HG03159 (cell line): ENCODE measurements around the gene ABCC1.
A peak's percentile ranks its signal among the peaks of the same experiment; 100 is the strongest.
"Not testable (repeated sequence)": the region's sequence is repeated elsewhere in the genome, so short reads cannot be mapped to it uniquely, and the experiment has no call there.

Source experiments
- ATAC-seq: cut with Tn5 transposase; IDR thresholded peaks from one replicate; pipeline ENCODE4 v1.9.1; 2021; ENCODE audit warnings: mild to moderate bottlenecking, moderate library complexity; ENCODE audit not compliant: unreplicated experiment

The ABCC1 gene

DNA sequence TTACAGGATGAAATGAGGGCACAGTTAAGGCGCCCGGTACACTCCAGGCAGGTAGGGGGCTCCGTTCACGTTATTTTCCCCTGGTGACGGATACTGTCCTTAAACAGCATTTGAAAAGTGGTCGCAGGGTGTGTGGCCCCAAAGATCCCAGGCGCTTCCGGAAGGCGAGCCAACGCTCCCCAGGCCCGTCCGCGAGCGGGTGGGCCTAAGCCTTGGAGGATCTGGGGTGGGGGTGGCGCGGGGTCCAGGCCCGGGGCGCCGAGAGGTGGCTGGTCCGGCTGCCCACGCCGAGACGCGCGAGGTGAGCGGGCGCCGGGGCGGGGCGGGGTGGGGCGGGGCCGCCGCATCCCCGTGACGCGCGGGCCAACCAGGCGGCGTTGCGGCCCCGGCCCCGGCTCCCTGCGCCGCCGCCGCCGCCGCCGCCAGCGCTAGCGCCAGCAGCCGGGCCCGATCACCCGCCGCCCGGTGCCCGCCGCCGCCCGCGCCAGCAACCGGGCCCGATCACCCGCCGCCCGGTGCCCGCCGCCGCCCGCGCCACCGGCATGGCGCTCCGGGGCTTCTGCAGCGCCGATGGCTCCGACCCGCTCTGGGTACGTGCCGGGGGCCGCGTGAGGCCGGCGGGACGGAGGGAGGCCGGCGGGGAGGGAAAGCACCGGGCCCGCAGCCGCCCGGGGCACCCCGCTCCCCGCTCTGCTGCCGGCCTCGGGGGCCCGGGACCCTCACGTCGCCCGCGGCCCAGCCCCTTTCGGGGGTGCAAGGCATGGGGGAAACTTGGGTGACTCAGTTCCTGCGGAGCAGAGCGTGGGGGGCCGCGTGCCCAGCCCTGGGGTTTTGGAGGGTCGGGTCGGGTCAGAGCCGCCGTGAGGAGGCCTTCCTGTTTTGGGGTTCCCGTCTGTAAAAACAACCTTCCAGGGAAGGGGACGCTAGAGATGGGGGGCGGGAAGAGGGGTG is at the start of gene ABCC1:
Gene ABCC1 (plus strand): TSS at position 407 of the 951 bp plus-strand sequence. CDS start 136 bp downstream, at position 543.
- ATAC-seq, result peak; percentile 47

DNA sequence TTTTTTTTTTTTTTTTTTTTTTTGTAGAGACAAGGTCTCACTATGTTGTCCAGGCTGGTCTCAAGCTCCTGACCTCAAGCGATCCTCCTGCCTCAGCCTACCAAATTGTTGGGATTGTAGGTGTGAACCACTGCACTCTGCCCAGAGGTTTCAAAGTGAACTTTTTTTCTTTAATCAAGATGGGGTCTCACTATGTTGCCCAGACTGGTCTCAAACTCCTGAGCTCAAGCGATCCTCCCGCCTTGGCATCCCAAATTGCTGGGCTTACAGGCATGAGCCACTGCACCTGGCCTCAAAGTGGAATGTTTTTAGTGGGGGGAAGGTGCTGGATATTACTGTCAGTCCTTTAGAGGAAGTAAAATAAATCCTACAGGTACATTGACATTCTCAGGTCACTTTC is 49.1 kb upstream of the ABCC1 start:
- ATAC-seq, result no peak

DNA sequence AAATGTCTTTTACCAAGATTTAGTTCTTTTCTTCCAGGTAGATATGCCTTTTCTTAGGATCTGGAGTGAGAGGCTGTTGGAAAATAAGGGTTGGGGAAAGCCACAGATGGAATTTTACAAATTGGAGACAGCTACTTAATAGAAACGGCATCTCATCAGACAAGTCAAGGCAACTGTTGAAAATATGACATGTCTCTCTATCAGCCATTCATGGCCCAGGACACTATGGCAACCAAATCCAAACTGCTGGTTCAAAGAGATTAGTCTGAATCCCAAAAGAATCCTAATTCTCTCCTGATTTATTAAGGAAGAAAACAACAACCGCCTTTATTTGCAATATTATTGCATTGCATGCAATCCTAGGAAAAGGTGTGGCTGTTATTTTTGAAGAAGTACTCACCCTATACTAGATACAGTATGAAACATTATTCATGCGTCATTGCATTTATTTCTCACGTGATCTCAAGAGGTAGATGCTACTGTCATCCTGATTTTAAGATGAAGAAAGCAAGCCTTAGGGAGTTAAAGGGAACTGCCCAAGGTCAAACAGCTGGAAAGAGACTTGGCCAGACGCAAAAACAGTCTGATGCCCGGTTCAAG is 48.4 kb upstream of the ABCC1 start:
- ATAC-seq, result no peak

DNA sequence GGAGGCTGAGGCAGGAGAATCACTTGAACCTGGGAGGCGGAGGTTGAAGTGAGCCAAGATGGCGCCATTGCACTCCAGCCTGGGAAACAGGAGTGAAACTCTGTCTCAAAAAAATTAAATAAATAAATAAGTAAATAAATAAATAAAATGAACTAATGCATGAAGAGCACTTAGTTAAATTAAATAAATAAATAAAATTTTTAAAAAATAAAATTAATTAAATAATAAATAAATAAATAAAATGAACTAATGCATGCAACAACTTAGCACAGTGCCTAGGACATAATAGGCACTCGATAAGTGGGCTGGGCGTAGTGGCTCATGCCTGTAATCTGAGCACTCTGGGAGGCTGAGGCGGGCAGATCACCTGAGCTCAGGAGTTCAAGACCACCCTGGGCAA is 45.5 kb upstream of the ABCC1 start:
- no peak for ATAC-seq

DNA sequence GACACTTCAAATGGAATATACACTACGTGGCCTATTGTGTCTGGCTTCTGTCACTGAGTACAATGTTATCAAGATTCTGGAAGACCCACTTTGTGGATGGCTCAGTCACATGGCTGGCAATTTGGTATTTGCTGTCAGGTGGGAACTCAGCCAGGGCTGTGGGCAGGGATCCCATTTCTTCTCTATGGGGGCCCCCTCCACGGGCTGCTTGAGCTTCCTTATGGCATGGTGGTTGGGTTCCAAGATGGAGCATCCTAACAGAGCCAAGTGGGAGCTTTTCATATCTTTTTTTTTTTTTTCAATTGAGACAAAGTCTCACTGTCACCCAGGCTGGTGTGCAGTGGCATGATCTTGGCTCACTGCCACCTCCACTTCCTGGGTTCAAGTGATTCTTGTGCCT is 43.0 kb upstream of the ABCC1 start:
- no peak for ATAC-seq

DNA sequence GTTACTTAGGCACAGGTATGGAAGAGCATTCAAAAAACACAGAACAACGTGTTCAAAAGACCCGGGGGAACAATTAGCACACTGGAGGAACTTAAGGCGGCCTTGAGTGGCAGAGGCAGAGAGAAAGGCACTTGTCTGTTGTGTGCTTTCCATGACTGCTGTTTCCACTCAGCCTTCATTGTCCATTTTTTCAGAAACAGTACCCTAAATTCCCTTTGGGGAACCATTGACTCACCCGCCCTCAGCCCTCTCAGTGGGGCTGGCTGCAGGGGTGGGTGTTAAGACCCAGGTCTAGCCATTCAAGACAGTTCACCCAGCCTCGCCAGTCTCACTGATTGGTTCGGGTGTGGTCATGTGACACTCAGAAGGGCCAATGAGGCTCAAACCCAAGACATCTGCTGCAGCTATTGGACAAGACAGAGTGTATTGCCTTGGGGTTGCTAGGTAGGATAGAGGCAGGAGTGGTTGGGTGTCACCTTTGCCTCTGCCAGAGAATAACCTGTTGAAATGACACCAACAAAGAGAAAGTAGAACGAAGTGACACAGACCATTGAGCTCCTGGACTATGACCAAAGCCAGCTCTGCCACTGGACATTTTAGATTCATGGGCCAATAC is 41.4 kb upstream of the ABCC1 start:
- peak; percentile 99 for ATAC-seq

DNA sequence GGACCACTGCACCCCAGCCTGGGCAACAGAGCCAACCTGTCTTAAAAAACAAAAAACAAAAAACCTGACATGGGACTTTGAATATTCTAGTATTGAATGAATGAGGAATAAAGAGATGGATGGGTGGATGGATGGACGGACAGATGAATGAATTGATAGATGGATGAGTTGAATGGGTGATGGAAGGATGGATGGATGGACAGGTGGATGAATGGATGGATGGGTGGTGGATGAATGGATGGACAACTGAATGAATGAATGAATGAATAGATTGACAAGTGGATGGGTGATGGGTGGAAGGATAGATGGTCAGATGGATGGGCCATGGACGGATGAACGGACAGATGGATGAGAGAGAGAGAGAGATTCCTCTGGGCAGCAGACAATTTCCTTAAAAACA is 38.2 kb upstream of the ABCC1 start:
- no peak for ATAC-seq

DNA sequence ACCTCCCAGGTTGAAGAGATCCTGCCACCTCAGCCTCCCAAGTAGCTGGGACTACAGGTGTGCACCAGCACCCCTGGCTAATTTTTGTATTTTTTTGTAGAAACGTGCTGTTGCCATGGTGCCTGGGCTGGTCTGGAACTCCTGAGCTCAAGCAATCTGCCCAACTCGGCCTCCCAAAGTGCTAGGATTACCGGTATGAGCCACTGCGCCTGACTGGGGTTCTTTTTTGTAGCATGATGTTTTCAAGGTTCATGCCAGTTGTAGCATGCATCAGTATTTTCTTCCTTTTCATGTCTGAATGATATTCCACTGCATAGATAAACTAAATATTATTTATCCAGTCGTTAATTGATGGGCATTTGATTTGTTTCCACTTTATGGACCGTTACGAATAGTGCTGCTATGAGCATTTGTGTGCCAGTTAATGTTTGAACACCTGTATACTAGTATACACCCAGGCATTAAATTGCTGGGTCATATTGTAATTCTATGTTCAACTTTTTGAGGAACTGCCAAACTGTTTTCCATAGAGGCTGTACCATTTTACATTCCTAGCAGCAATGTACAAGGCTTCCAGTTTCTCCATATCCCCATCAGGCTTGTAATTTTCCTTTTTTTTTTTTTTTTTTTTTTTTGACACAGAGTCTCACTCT is 36.2 kb upstream of the ABCC1 start:
- ATAC-seq, result no peak

DNA sequence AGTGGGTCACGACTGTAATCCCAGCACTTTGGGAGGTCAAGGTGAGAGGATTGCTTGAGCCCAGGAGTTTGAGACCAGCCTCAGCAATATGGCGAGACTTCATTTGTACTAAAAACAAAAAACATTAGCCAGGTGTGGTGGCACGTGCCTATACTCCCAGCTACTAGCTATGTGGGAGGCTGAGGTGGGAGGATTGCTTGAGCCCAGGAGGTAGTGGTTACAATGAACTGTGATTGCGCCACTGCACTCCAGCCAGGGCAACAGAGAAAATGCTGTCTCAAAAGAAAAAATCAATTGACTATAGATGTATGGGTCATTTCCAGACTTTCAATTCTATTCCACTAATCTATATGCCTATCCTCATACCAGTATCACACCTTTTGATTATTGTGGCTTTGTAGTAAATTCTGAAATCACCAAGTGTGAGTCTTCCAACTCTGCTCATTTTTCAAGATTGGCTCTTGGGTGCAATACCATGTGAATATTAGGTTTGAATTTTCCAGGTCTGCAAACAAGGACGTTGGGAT is 33.8 kb upstream of the ABCC1 start:
- no peak for ATAC-seq

DNA sequence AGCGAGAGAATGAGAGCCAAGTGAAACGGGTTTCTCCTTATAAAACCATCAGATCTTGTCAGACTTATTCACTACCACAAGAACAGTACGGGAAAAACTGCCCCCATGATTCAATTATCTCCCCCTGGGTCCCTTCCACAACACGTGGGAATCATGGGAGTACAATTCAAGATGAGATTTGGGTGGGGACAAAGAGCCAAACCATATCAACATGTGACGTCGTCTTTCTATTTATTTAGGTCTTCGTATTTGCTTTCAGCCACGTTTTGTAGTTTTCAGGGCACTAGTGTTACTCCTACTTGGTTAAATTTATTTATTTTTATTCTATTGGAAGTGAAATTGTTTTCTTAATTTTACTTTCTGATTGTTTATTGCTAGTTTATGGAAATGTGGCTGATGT is 33.1 kb upstream of the ABCC1 start:
- no peak for ATAC-seq

DNA sequence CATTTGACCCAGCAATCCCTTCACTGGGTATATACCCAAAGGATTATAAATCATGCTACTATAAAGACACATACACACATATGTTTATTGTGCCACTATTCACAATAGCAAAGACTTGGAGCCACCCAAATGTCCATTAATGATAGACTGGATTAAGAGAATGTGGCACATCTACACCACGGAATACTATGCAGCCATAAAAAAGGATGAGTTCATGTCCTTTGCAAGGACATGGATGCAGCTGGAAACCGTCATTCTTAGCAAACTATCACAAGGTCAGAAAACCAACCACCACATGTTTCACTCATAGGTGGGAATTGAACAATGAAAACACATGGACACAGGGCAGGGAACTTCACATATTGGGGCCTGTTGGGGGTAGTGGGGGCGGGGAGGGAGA is 31.1 kb upstream of the ABCC1 start:
- not testable (repeated sequence) for ATAC-seq

DNA sequence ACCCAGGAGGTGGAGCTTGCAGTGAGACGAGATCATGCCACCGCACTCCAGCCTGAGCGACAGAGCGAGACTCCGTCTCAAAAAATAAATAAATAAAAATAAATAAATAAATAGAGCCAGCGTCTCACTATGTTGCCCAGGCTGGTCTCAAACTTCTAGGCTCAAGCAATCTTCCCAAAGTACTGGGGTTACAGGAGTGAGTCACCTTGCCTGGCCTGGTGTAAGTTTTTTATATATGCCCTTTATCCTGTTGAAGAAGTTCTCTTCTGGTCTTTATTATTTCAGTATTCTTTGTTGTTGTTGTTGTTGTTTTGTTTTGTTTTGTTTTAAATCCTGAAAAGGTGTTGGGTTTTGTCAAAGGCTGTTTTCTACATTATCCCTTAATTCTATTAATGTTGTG is 30.1 kb upstream of the ABCC1 start:
- ATAC-seq, result no peak

DNA sequence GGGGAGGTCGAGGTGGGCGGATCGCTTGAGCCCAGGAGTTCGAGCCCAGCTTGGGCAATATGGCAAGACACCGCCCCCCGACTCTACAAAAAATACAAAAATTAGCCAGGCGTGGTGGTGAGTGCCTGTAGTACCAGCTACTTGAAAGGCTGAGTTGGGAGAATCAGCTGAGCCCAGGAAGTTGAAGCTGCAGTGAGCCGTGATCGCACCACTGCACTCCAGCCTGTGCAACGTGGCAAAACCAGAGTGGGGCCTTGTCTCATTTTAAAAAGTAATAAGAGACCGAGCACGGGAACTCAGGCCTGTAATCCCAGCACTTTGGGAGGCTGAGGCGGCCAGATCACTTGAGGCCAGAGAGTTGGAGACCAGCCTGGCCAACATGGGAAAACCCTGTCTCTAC is 24.4 kb upstream of the ABCC1 start:
- ATAC-seq, result no peak

DNA sequence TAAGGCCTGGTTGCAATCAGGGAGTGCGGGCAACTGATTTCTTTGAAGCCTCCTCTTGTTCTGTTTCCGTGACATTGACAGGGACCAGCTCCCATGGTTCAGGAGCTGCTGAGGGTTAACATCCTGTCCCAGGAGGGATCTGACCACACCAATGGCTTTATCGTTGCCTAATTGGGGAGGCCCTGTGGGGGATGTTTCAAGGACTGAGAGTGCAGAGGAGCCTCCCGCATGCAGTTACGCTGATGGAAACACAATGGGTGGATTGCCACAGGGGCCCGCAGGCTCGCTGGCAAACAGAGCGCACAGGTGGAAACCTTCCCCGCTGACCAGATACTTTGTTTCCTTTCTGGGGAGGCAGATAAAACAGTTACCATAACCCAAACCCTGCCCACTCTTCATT is 23.8 kb upstream of the ABCC1 start:
- no peak for ATAC-seq

DNA sequence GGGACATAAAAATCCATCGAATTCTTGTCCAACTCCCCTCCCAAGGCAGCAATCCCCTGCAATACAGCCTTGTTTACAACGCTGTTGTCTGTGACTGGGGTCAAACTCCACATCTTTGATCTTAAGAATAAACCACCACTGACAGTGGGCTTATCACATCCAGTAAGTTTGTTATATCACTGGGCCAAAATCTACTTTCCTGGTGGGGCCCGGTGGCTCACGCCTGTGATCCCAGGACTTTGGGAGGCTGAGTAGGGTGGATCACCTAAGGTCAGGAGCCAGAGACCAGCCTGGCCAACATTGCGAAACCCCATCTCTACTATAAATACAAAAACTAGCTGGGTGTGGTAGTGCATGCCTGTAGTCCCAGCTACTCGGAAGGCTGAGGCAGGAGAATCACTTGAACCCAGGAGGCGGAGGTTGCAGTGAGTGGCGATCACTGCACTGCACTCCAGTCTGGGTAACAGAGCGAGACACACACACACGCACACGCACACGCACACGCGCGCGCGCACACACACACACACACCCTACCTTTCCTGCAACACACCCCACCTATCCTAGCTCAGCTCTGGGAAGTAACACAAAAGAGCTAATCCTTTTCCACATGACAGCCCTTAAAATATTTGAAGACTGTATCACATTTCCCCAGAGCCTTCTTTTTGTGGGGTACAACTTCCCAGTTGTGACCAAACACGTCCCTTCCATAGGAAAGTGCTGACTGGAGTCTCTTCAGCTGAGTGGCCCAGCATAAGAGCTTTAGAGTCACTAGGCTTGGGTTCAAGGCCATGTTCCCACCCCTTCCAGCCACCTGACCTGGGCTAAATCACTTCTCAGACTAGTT is 20.9 kb upstream of the ABCC1 start:
- ATAC-seq, result no peak

DNA sequence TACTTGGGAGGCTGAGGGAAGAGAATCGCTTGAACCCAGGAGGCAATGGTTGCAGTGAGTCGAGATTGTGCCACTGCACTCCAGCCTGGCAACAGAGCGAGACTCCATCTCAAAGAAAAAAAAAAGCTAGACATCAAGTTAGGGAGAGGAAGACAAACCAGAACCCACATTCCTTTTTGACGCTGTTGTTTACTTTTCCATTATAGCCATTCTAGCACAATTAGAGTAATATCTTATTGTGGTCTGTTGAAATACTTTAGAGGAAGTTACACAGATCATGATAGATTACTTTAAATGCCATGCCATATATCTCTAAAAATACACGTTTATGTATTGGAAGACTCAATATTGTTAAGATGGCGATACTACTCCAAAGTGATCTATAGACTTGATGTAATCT is 16.5 kb upstream of the ABCC1 start:
- no peak for ATAC-seq

DNA sequence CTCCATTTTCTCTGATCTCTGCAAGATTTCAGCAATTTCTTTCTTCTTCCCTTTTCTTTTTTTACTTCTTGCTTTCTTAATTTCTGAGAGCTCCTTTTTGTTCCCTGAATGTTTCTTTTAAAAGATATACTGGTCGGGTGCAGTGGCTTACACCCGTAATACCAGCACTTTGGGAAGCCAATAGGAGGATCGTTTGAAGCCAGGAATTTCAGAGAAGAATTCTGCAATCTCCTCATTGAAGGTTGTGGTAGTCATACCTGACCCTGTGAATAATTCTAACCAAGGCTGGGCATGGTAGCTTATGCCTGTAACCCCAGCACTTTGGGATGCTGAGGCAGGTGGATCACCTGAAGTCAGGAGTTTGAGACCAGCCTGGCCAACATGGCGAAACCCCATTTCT is 15.6 kb upstream of the ABCC1 start:
- ATAC-seq, result no peak

DNA sequence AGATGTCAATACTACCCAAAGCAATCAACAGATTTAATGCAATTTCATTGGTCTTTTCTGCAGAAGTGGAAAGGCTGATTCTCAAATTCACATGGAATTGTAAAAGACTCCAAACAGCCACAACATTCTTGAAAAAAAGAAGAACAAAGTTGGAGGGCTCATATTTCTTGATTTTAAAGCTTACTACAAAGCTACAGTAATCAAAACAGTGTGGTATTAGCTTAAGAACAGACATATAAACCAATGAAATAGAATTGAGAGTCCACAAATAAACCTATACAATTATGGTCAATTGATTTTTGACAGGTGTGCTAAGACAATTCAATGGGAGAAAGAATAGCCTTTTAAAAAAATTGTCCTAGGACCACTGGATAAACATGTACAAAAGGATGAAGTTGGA is 14.4 kb upstream of the ABCC1 start:
- ATAC-seq, result no peak

DNA sequence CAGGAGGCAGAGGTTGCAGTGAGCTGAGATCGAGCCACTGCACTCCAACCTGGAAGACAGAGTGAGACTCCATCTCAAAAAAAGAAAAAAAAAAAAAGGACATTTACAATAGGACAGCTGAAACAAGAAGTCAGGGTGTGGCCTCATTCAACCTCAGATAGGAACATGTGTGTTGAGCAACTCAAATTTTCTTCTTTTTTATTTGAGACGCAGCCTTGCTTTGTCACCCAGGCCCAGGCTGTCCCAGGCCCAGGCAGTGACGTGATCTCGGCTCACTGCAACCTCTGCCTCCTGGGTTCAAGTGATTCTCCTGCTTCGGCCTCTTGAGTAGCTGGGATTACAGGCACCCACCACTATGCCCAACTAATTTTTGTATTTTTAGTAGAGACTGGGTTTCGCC is 12.6 kb upstream of the ABCC1 start:
- ATAC-seq, result not testable (repeated sequence)

DNA sequence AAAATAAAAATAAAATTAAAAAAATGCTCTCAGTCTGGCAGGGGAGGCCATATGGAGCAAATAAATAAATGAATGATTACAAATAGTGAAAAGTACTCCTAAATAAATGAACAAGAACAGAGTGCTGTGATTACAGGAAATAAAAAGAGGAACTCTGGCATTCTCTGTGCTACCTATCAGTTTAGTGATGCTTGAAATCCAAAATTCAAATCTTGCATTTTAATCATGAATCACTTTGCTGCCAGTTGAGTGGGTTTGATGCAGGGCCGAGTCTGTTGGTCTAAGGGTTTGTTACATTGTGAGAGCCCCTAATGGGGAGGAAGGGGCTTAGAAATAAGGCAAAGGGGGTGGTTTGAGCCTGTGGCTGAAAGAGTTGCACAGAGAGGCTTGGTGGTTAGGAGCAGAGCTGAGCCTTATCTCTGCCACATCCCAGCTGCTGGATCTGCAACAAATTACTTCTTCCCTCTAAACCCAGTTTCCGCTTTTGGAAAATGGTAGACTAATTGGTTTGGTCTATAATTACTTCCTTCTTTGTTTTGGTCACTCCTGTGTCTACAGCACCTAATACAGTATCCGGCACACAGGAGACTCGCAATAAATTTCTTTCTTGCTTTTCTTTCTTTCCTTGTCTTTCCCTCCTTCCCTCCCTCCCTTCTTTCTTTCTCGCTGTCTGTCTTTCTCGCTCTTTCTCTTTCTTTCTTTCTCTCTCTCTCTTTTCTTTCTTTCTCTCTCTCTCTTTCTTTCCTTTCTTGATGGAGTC is 6.3 kb upstream of the ABCC1 start:
- no peak for ATAC-seq
